Stimulated activated CD4-positive, alpha-beta T cell treated with anti-CD3 and anti-CD28 coated beads, Interleukin-15, amount 100 ng/mL, for 48 hours (primary cell): ENCODE measurements around the gene KLK14.
A peak's percentile ranks its signal among the peaks of the same experiment; 100 is the strongest.

ENCODE experiments used
- DNase-seq, 2 donors: peaks; one replicate each; pipeline ENCODE4 v3.0.0-alpha.2; 2020; ENCODE audit warnings: low read depth in 2 of 2

Gene KLK14

DNA sequence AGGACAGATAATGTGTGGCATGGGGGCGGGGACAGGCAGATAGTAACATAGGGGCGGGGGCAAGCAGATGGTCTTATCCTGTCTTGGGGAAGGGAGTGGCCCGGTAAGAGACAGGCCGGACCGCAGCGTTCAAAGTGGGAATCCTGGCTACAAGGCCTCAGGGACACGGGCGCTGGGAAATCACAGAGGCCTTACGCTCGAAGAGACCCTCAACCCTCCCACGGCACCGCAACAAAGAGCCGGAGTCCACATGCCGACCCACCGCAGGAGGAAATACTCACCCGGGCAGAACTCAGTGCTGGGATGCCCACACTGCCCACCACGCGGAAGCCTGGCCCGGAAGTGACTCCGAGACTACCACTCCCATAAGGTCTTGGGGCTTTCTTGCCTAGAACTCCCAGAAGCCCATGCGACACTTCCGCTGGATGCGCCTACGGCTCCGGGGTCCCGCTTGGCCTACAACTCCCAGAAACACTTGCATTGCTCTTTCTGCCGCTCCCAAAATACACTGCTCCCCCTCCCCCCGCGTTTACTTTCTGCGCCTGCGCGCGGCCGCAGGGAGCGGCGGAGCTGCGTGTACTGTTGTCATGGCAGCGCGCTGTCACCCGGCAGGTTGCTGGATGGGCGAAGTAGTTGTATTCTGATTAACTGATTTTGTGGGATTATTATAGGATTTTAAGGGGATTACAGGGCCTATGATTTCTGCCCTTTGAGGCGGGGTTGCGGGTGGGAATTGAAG is 25.5 kb upstream of the KLK14 start, which contains the start of gene CTU1:
TSS of gene CTU1 (minus strand) at position 344 of the 739 bp plus-strand sequence. CDS start 3,840 bp downstream, outside the sequence.
- DNase-seq = peak; percentile 98

GRCh38 chr19:51107406-51108065 is 24.8 kb upstream of the KLK14 start:
- DNase-seq = no peak

DNA sequence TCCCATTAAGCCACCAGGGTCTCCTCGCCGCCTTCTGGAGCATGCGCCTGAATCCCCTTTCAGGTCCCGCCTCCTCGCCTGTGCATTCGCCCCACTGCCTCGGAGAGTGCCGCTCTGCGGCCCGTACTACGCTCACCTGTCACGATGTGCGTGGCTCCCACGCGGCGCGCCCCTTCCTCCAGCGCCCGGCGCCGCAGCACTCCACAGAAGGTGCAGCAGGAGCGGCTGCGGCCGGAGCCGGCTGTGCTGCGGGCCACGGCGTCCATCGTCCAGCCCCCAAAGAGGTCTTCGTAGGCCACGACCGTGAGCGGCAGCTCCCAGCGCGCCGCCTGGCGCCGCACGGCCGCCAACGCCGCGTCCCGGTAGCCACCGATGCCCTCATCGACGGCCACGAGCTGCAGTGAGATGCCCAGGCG is 21.2 kb upstream of the KLK14 start:
- DNase-seq = no peak

DNA sequence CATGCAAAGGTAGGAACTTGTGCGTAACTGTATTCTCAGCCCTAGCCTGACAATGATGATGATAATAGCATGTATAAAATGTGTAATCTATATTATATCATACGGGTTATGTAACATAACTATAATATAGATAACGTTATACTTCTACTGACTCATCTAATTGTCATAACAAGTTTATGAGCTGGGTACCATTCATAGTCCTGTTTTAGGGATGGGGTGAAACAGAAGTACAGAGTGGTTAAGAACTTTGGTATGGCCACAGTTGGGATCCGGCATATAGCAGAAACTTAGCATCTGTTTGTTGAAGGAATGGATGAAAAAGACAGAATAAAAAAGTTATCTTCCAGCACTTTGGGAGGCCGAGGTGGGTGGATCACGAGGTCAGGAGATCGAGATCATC is 20.3 kb upstream of the KLK14 start:
- no peak for DNase-seq

DNA sequence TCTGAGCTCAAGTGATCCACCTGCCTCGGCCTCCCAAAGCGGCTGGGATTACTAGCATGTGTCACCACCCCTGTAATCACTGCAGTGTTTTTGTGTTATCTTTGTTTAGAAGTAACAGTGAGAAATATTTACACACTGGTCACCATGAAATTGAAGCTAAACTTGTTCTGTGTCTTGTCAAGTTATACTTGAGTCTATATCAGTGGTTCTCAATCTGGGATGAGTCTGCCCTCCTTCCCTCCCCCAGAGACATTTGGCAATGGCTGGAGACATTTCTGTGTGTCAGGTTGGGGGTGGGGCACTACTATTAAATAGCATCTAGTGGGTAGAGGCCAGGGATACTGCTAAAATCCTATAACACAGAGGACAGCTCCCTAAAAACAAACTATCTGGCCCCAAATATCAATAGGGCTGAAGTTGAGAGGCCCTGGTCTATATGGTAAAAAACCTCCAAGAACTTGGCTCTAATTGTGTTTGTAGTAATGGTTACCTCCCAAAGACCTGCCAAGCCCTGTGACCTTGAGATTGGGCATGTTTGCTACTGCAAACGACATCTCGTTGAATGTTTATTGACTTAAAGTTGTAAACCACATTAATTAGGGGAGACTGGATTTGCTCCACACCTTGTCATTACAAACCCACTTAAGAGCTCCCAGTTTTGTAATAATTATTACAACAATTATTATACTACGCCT is 18.6 kb upstream of the KLK14 start:
- DNase-seq = no peak

DNA sequence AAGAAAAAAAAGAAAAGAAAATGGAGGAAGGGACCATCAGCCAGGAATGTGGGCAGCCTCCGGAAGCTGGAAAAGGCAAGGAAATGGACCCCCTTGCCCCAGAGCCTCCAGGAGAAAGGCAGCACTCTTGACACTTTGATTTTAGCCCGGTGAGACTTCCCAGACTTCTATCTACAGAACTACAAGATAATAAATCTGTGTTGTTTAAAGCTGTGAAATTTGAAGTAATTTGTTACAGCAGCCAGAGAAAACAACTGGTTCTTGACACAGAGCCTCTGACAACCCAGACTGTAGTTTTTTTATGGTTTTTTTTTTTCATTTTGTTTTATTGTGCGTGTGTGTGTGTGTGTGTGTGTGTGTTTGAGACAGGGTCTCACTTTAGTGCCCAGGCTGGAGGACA is 17.9 kb upstream of the KLK14 start:
- DNase-seq = no peak

- DNase-seq = no peak
Measured at GRCh38 chr19:51099047-51099382, 16.3 kb upstream of the KLK14 start.

DNA sequence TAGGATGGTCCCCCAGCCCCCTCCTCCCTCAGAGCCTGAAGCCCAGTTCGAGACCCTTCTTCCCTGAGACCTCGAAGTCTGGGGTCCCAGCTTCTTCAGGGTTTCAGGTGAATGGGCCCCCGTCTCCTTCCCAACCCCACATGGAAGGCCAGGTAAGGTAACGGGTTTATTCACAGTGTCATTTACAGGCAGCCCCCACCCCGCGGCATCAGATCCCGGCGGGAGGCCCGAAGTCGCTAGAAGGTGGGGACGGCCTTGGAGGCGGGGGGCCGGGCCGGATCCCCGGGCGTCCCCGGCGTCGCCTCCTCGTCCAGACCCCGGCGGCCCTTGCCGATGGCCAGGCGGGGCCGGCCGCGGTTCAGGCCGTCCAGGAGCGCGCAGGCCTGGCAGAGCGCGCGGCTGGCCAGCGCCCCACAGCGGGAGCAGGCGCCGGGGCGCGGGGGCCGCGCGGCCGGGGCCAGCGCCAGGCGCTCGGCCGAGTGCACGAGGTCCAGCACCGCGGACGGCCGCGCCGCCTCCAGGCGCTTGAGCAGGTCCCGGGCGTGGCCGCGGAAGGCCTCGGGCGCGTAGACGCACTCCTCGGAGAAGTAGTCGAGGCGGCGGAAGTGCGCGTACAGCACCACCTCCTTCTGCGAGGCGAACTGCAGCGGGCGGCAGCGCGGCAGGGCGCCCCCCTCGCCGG is 15.8 kb upstream of the KLK14 start:
- DNase-seq = peak in 1 of 2 donors; percentile 42

DNA sequence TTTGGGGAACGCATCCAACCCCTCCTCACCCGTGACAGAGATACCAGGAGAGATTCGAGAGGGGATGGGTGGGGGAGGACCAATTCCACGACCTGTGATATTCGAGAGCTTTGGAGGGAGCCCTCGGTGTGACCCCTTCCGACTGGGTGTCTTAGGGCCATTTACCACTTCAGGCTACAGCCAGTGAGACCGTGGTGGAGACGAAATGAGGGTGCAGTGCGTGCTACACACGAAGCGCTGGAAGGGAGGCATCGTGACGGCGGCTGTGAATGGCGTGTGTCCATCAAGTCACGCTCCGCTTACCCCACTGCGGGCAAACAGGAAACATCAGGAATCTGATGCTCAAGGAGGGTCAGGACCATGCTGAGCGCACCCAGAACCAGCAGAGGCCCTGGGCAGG is 15.1 kb upstream of the KLK14 start:
- no peak for DNase-seq

GRCh38 chr19:51097166-51097738 is 14.6 kb upstream of the KLK14 start:
- peak; percentile 45 to 67 for DNase-seq

GRCh38 chr19:51096473-51097165 is 13.9 kb upstream of the KLK14 start:
- DNase-seq = no peak

- DNase-seq = peak in 1 of 2 donors; percentile 24
Measured at GRCh38 chr19:51094696-51095279, 12.1 kb upstream of the KLK14 start.

DNA sequence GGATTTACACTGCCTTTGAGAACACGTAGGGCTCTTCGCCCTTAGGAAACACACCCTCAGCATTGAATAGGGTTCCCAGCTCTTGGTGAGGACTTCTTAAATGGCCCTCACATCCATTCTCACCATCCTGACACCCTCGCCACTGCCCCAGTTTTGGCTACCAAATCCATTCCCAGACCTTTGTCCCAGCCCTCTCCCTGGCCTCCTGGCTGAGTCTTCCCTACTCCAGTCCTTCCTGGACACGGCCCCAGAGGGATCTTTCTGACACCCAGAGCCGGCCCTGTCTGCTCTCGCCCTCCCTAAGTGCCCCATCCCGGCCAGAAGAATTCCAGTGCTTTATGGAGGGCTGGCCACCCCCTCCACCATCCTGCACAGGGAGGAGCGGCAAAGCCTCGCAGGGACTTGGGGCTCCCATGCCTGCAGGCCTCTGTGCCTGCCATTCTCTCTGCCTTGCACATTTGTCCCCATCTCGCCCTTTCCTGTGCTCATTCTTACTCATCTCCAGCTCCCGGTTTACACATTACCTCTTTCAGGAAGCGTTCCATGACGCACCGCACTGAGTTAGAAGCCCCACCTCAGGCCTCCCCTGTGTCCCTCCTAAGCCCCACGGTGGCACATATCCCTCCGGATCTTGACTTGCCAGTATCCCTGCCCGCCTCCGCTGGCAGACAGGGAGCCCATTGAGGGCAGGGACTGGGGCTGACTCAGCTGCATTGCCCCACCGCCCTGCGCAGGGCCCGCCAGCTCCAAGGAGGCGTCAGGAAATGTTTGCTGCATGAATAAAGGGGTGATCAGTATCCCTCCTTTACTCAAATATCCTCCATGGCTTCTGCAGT is 11.0 kb upstream of the KLK14 start:
- DNase-seq = no peak

GRCh38 chr19:51093101-51093500 is 10.4 kb upstream of the KLK14 start:
- no peak for DNase-seq

DNA sequence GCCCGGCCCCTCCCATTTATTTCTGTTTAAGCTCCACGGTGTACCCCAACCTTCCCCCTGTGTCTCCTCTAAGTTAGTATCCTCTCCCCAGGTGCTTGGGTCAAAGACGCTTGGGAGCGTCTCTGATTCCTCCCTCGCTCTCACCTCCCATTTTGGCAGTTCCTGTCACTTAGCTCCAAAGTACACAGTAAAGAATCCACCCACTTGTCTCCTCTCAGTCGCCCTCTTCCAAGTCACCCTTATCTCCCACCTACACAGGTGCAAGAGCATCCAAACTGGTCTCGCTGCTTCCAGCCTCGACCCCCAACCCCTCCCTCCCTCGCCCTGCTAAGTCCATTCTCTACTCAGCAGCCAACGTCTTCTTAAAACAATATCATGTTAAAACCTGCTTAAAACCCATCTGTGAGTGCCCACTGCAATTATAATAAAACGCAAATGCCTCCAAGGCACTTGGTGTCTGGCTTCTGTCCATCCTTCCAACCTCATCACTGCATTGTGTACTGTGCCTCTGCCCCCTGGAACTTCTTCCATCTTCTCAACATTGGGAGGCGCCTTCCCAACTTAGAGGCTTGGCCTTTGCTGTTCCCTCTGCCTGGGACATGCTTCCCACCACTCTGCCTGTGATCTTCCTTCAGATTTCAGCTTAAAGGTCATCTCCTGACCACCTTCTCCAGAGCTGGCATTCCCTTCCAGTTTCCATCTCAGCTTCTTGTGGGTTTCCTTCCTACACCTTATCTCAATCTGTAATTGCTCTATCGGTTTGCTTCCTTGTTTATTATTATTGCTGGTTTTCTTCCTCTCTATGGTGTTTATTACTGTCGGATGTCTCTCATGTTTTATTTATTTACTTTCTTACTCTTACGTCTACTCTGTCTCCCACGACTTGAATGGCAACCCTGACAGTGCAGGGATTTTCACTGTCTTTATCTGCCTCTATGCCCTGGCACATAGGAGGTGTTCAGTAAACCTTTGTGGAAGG is 9.5 kb upstream of the KLK14 start:
- no peak for DNase-seq

- no peak for DNase-seq
Measured at GRCh38 chr19:51091126-51091525, 8.4 kb upstream of the KLK14 start.

DNA sequence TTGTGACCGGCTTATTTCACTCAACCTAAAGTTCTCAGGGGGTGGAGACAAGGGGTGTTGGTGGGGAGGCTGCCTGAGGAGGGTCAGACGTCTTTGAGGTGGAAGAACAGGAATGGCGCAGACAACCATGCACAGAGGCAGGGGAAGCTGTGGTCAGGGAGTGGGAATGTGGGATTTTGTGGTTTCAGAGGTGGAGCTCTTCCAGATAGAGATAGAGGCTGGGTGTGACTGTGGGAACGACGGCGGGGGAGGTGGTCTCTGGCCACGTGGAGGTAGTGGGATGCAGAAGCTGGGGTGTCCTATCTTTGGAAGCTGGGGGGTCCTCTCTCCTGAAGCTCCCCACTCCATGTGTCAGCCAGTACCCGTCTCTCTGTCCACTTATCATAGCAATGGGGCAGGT is 7.8 kb upstream of the KLK14 start:
- no peak for DNase-seq

- DNase-seq = no peak
Measured at GRCh38 chr19:51089786-51090185, 7.1 kb upstream of the KLK14 start.
